GM10847 (cell line): ENCODE measurements around the gene ADAMTS10.

ENCODE experiments used
- POLR2A ChIP-seq: IDR thresholded peaks from 2 replicates; pipeline ENCODE4 v1.6.1; 2011; ENCODE audit not compliant: insufficient read length; ENCODE audit errors: extremely low read depth

Gene ADAMTS10

GRCh38 chr19:8635422-8635821, 24.9 kb upstream of the ADAMTS10 start:
- no peak for TF ChIP-seq POLR2A

- no peak for TF ChIP-seq POLR2A
Measured at GRCh38 chr19:8631425-8631819, 20.9 kb upstream of the ADAMTS10 start.

GRCh38 chr19:8630796-8631424, 20.4 kb upstream of the ADAMTS10 start:
- no peak for TF ChIP-seq POLR2A

- TF ChIP-seq POLR2A = no peak
Measured at GRCh38 chr19:8629996-8630683, 19.6 kb upstream of the ADAMTS10 start, which contains the start of gene NFILZ. TSS of gene NFILZ (plus strand) at chr19:8630633. CDS start at chr19:8676766, 46,133 bp downstream.

- no peak for TF ChIP-seq POLR2A
Measured at GRCh38 chr19:8629184-8629583, 18.7 kb upstream of the ADAMTS10 start.

- no peak for TF ChIP-seq POLR2A
Measured at GRCh38 chr19:8626842-8627241, 16.3 kb upstream of the ADAMTS10 start.

GRCh38 chr19:8618751-8619150, 8.2 kb upstream of the ADAMTS10 start:
- TF ChIP-seq POLR2A = no peak

- TF ChIP-seq POLR2A = no peak
Measured at GRCh38 chr19:8617984-8618383, 7.5 kb upstream of the ADAMTS10 start.

GRCh38 chr19:8616861-8617260, 6.3 kb upstream of the ADAMTS10 start:
- TF ChIP-seq POLR2A = no peak

GRCh38 chr19:8615813-8616596, 5.5 kb upstream of the ADAMTS10 start:
- no peak for TF ChIP-seq POLR2A

- no peak for TF ChIP-seq POLR2A
Measured at GRCh38 chr19:8615024-8615423, 4.5 kb upstream of the ADAMTS10 start.

- no peak for TF ChIP-seq POLR2A
Measured at GRCh38 chr19:8614455-8614854, 3.9 kb upstream of the ADAMTS10 start.

GRCh38 chr19:8612807-8613171, 2.3 kb upstream of the ADAMTS10 start:
- TF ChIP-seq POLR2A = no peak

- TF ChIP-seq POLR2A = no peak
Measured at GRCh38 chr19:8611877-8612806, 1.6 kb upstream of the ADAMTS10 start.

GRCh38 chr19:8611391-8611876, 919 bp upstream of the ADAMTS10 start:
- TF ChIP-seq POLR2A = no peak
